ENCODE data around the gene CUBN. TPM values are rescaled to one million over a fixed set of nuclear protein-coding genes. Genes with fewer than 3 reads are reported as not detected.

CUBN gene
- total RNA-seq, 1 donor = 1.1 TPM

GRCh38 chr10:17061418-17061817, 68.2 kb downstream of the CUBN start:
- H3K9me3 ChIP-seq (ENCODE audit: low read depth, low read length) = no peaks in the 10 kb centered on the region
- H3K36me3 ChIP-seq (ENCODE audit: insufficient read depth, low read length) = no peaks in the 10 kb centered on the region
- TF ChIP-seq CTCF (IDR thresholded peaks at IDR 0.05; ENCODE audit: extremely low read depth, low read depth, low read length) = no peak
- no peaks in the 10 kb centered on the region for H3K79me2 ChIP-seq (ENCODE audit: insufficient read depth, low read length)
- peak; percentile 41 for DNase-seq (ENCODE audit: insufficient read length, low spot score, missing footprints)
- peak overlapping the region; percentile 82 for H3K27ac ChIP-seq (ENCODE audit: low read depth, low read length)
- no peaks in the 10 kb centered on the region for H3K27me3 ChIP-seq (ENCODE audit: insufficient read depth, low read length)
- H3K4me2 ChIP-seq (ENCODE audit: insufficient read depth, low read length) = peak overlapping the region; percentile 57
- no peaks in the 10 kb centered on the region for H4K20me1 ChIP-seq (ENCODE audit: insufficient read depth, low read length)
- peaks cover 59% of the 10 kb centered on the region for H3K4me1 ChIP-seq (ENCODE audit: insufficient read depth, low read length)
- H2AFZ ChIP-seq (ENCODE audit: low read length) = no peak overlapping the region
- peak overlapping the region; percentile 10 for H3K4me3 ChIP-seq (ENCODE audit: insufficient read depth, low read length)

- TF ChIP-seq CTCF (IDR thresholded peaks at IDR 0.05; ENCODE audit: extremely low read depth, low read depth, low read length) = no peak
- Histone ChIP-seq H3K27me3 (ENCODE audit: insufficient read depth, low read length) (no peaks in the 10 kb centered on the region), H3K4me3 (ENCODE audit: insufficient read depth, low read length) (no peak overlapping the region), H3K9me3 (ENCODE audit: low read depth, low read length) (no peaks in the 10 kb centered on the region), H3K27ac (ENCODE audit: low read depth, low read length) (no peak overlapping the region), H3K36me3 (ENCODE audit: insufficient read depth, low read length) (no peaks in the 10 kb centered on the region), H4K20me1 (ENCODE audit: insufficient read depth, low read length) (no peaks in the 10 kb centered on the region), H3K4me2 (ENCODE audit: insufficient read depth, low read length) (no peak overlapping the region), H2AFZ (ENCODE audit: low read length) (no peak overlapping the region), H3K79me2 (ENCODE audit: insufficient read depth, low read length) (no peaks in the 10 kb centered on the region), H3K4me1 (ENCODE audit: insufficient read depth, low read length) (peaks cover 59% of the 10 kb centered on the region)
- DNase-seq (ENCODE audit: insufficient read length, low spot score, missing footprints) = no peak
These were observed 69.3 kb downstream of the CUBN start for GRCh38 chr10:17060289-17060688.

DNA sequence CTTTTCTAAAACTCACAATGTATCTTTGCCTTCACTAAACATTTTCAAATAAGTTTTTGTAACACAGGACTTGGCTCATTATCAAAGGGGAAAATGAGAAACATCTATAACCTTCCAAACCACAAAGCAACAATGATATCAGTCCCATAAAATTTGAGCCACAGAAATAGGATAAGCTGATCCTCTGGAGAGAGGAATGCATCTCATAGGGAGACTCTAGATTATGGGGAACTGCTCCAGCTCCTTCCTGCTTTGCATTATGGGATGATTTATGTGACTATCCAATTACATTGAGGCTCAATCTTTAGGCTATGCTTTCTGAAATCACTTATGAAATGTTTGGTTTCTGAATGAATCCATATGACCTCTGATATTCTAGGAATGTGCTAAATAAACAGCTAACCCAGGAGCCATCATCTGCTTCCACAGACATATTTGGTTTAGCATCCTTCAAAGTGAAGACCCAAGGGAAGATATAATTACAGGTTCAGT, 70.4 kb downstream of the CUBN start:
- H3K4me2 ChIP-seq (ENCODE audit: insufficient read depth, low read length) = peak overlapping the region; percentile 36
- H3K27ac ChIP-seq (ENCODE audit: low read depth, low read length) = peak overlapping the region; percentile 33
- no peak overlapping the region for H3K4me3 ChIP-seq (ENCODE audit: insufficient read depth, low read length)
- no peaks in the 10 kb centered on the region for H3K27me3 ChIP-seq (ENCODE audit: insufficient read depth, low read length)
- no peaks in the 10 kb centered on the region for H3K79me2 ChIP-seq (ENCODE audit: insufficient read depth, low read length)
- no peak overlapping the region for H2AFZ ChIP-seq (ENCODE audit: low read length)
- no peaks in the 10 kb centered on the region for H3K9me3 ChIP-seq (ENCODE audit: low read depth, low read length)
- no peaks in the 10 kb centered on the region for H3K36me3 ChIP-seq (ENCODE audit: insufficient read depth, low read length)
- H3K4me1 ChIP-seq (ENCODE audit: insufficient read depth, low read length) = peaks cover 55% of the 10 kb centered on the region
- H4K20me1 ChIP-seq (ENCODE audit: insufficient read depth, low read length) = no peaks in the 10 kb centered on the region
- DNase-seq (ENCODE audit: insufficient read length, low spot score, missing footprints) = peak; percentile 32
- no peak for TF ChIP-seq CTCF (IDR thresholded peaks at IDR 0.05; ENCODE audit: extremely low read depth, low read depth, low read length)

DNA sequence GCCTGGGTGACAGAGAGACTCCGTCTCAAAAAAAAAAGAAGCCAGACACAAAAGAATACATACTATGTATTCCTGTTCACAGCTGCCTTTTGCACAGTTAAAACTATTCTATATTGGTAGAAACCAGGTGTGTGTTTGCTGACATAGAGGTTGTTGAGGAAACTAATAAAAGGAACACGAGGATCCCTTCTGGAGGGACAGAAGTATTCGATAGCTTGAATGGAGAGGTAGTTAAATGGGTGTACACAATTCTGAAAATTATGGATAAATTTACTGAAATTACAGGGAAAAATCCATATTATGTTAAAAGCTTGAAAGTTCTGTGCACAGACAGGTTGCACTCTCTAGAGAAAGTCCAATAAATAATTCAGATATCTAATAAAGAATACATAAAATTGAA, 71.5 kb downstream of the CUBN start:
- peaks cover 45% of the 10 kb centered on the region for H3K4me1 ChIP-seq (ENCODE audit: insufficient read depth, low read length)
- no peak overlapping the region for H3K4me3 ChIP-seq (ENCODE audit: insufficient read depth, low read length)
- no peaks in the 10 kb centered on the region for H4K20me1 ChIP-seq (ENCODE audit: insufficient read depth, low read length)
- H2AFZ ChIP-seq (ENCODE audit: low read length) = no peak overlapping the region
- H3K27ac ChIP-seq (ENCODE audit: low read depth, low read length) = no peak overlapping the region
- H3K27me3 ChIP-seq (ENCODE audit: insufficient read depth, low read length) = no peaks in the 10 kb centered on the region
- H3K4me2 ChIP-seq (ENCODE audit: insufficient read depth, low read length) = no peak overlapping the region
- H3K9me3 ChIP-seq (ENCODE audit: low read depth, low read length) = no peaks in the 10 kb centered on the region
- H3K36me3 ChIP-seq (ENCODE audit: insufficient read depth, low read length) = no peaks in the 10 kb centered on the region
- no peaks in the 10 kb centered on the region for H3K79me2 ChIP-seq (ENCODE audit: insufficient read depth, low read length)
- TF ChIP-seq CTCF (IDR thresholded peaks at IDR 0.05; ENCODE audit: extremely low read depth, low read depth, low read length) = no peak
- DNase-seq (ENCODE audit: insufficient read length, low spot score, missing footprints) = no peak
